ENCODE data around the gene TEAD4.

- TF ChIP-seq CTCF (IDR thresholded peaks at IDR 0.05) (no peak), EP300 (IDR thresholded peaks at IDR 0.05) (no peak)
Observed at GRCh38 chr12:2957816-2958431, 1.3 kb upstream of the TEAD4 start.
